Loucy (cell line): Measurements from ENCODE around the gene SMPX.

Source experiments
- H2AFZ ChIP-seq: fragments of 200-600 bp; sonication (generic); 2 replicates; pipeline ENCODE4 v1.6.0; 2016; ENCODE audit warnings: antibody characterized with exemption, mild to moderate bottlenecking, low read length, moderate library complexity
- H3F3A ChIP-seq: fragments of 200-600 bp; 2 replicates; pipeline ENCODE4 v1.6.0; 2016; ENCODE audit warnings: antibody characterized with exemption, low read depth, mild to moderate bottlenecking
- H3K27me3 ChIP-seq: fragments of 200-600 bp; sonication (generic); 2 replicates; pipeline ENCODE4 v1.6.1; 2014; ENCODE audit warnings: low read length, mild to moderate bottlenecking; ENCODE audit not compliant: insufficient read depth, poor library complexity, severe bottlenecking
- H3K36me3 ChIP-seq: fragments of 200-600 bp; sonication (generic); 2 replicates; pipeline ENCODE4 v1.6.1; 2016; ENCODE audit warnings: low read length; ENCODE audit not compliant: insufficient read depth
- H3K4me1 ChIP-seq: fragments of 200-600 bp; sonication (generic); 2 replicates; pipeline ENCODE4 v1.5.1; 2014; ENCODE audit warnings: low read length, mild to moderate bottlenecking; ENCODE audit not compliant: insufficient read depth, poor library complexity, severe bottlenecking
- H3K4me2 ChIP-seq: fragments of 200-600 bp; sonication (generic); 2 replicates; pipeline ENCODE4 v1.6.0; 2014; ENCODE audit warnings: antibody characterized with exemption, low read length, low read depth, mild to moderate bottlenecking; ENCODE audit not compliant: poor library complexity, severe bottlenecking
- H3K4me3 ChIP-seq: fragments of 200-600 bp; sonication (generic); 2 replicates; pipeline ENCODE4 v1.5.1; 2014; ENCODE audit warnings: low read length, mild to moderate bottlenecking, mixed read lengths; ENCODE audit not compliant: poor library complexity, severe bottlenecking
- H3K79me2 ChIP-seq: fragments of 200-600 bp; sonication (generic); 2 replicates; pipeline ENCODE4 v1.6.1; 2014; ENCODE audit warnings: low read length; ENCODE audit not compliant: insufficient read depth
- H3K9ac ChIP-seq: fragments of 200-600 bp; sonication (generic); 2 replicates; pipeline ENCODE4 v1.6.0; 2014; ENCODE audit warnings: mild to moderate bottlenecking, low read depth, low read length, moderate library complexity; ENCODE audit not compliant: poor library complexity, severe bottlenecking
- H3K9me2 ChIP-seq: fragments of 200-600 bp; sonication (generic); replicated peaks from 2 replicates; pipeline ENCODE4 v1.6.1; 2016; ENCODE audit warnings: low read depth, low read length, mixed read lengths
- H3K9me3 ChIP-seq: fragments of 200-600 bp; sonication (generic); 2 replicates; pipeline ENCODE4 v1.6.1; 2014; ENCODE audit warnings: mild to moderate bottlenecking, antibody characterized with exemption, low read length, low read depth; ENCODE audit not compliant: insufficient read depth
- H4K20me1 ChIP-seq: fragments of 200-600 bp; sonication (generic); 2 replicates; pipeline ENCODE4 v1.6.0; 2014; ENCODE audit warnings: antibody characterized with exemption, low read length, mild to moderate bottlenecking; ENCODE audit not compliant: insufficient read depth, poor library complexity, severe bottlenecking
- EZH2phosphoT487 ChIP-seq: fragments of 200-600 bp; IDR thresholded peaks from 2 replicates; pipeline ENCODE4 v1.6.1; 2018; ENCODE audit warnings: antibody characterized with exemption, mild to moderate bottlenecking, moderate library complexity, borderline replicate concordance
- TF ChIP-seq, protein P1 (sequence below): fragments of 200-600 bp; sonication (generic); conservative IDR thresholded peaks from 2 replicates; pipeline ENCODE4 v1.5.1; 2014; ENCODE audit warnings: mild to moderate bottlenecking, antibody characterized with exemption, low read length

The SMPX gene

DNA sequence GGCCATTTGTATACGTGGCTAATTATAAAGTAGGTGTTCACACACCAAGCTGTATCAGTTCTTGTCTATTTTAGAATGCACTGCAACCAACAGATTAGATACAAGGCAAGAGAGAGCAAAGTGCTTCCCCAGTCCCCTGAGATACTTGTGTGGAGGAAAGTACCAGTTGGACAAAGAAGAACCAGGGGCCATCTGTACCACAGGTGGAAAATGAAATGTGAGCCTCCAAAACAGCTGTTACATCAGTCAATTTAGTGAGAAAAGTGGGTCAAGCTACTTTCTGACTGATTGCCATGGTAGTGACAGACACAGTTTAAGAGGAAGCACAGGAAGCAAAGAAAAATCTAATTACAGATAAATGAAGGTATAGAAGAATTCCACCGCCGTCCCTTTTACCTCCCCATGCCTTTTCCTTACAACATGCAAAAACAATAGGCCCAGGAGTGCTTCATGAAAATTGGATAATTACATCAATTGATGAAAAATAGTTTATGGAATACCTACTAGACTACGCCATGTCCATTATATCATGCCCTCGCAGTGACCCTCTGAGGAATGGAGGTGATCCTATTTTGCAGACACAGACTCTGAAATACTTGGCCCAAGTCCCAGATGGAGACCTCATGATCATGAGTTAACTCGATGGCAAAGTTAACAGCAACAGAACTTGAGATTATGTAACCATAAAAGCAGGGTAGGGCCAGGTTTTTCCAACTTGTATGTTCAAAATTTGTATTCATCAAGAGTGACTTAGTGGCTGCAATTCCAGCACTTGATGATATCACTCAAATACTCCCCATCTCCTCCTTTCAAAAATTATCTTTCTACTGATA is 15.8 kb downstream of the SMPX start:
- no peaks in the 10 kb centered on the region for H3K36me3 ChIP-seq
- no peaks in the 10 kb centered on the region for H3F3A ChIP-seq
- no peaks in the 10 kb centered on the region for H3K9me3 ChIP-seq
- H2AFZ ChIP-seq, result no peak overlapping the region
- H3K4me3 ChIP-seq, result no peak overlapping the region
- H3K9me2 ChIP-seq, result no peaks in the 10 kb centered on the region
- H3K4me2 ChIP-seq, result no peak overlapping the region
- TF ChIP-seq EZH2phosphoT487, result no peak
- TF ChIP-seq, protein P1, sequence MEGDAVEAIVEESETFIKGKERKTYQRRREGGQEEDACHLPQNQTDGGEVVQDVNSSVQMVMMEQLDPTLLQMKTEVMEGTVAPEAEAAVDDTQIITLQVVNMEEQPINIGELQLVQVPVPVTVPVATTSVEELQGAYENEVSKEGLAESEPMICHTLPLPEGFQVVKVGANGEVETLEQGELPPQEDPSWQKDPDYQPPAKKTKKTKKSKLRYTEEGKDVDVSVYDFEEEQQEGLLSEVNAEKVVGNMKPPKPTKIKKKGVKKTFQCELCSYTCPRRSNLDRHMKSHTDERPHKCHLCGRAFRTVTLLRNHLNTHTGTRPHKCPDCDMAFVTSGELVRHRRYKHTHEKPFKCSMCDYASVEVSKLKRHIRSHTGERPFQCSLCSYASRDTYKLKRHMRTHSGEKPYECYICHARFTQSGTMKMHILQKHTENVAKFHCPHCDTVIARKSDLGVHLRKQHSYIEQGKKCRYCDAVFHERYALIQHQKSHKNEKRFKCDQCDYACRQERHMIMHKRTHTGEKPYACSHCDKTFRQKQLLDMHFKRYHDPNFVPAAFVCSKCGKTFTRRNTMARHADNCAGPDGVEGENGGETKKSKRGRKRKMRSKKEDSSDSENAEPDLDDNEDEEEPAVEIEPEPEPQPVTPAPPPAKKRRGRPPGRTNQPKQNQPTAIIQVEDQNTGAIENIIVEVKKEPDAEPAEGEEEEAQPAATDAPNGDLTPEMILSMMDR, result no peak
- H3K9ac ChIP-seq, result no peak overlapping the region
- H4K20me1 ChIP-seq, result no peaks in the 10 kb centered on the region
- H3K4me1 ChIP-seq, result no peaks in the 10 kb centered on the region
- no peaks in the 10 kb centered on the region for H3K79me2 ChIP-seq
- no peaks in the 10 kb centered on the region for H3K27me3 ChIP-seq

- Histone ChIP-seq H3K4me2 (no peak overlapping the region), H4K20me1 (no peaks in the 10 kb centered on the region), H3K36me3 (no peaks in the 10 kb centered on the region), H2AFZ (no peak overlapping the region), H3K9me3 (no peaks in the 10 kb centered on the region), H3K79me2 (no peaks in the 10 kb centered on the region), H3K9ac (no peak overlapping the region), H3K27me3 (no peaks in the 10 kb centered on the region), H3F3A (no peaks in the 10 kb centered on the region), H3K4me3 (no peak overlapping the region), H3K9me2 (no peaks in the 10 kb centered on the region), H3K4me1 (no peaks in the 10 kb centered on the region)
- TF ChIP-seq, protein P1, result no peak
- no peak for TF ChIP-seq EZH2phosphoT487
Observed at GRCh38 chrX:21741364-21741763, 16.6 kb downstream of the SMPX start.

GRCh38 chrX:21740329-21741274 is 17.3 kb downstream of the SMPX start:
- Histone ChIP-seq H3K9ac (no peak overlapping the region), H3K79me2 (no peaks in the 10 kb centered on the region), H3K4me2 (no peak overlapping the region), H3K4me1 (no peaks in the 10 kb centered on the region), H2AFZ (no peak overlapping the region), H3K27me3 (no peaks in the 10 kb centered on the region), H4K20me1 (no peaks in the 10 kb centered on the region), H3K36me3 (no peaks in the 10 kb centered on the region), H3K4me3 (no peak overlapping the region), H3K9me2 (no peaks in the 10 kb centered on the region), H3K9me3 (no peaks in the 10 kb centered on the region), H3F3A (no peaks in the 10 kb centered on the region)
- TF ChIP-seq, protein P1, result no peak
- TF ChIP-seq EZH2phosphoT487, result no peak
